ENCODE results near the gene ARHGAP18.

ARHGAP18 gene

GRCh38 chr6:129707882-129708495 is 2.0 kb downstream of the ARHGAP18 start:
- Histone ChIP-seq H3K27ac (ENCODE audit: low read depth, low read length) (peak overlapping the region; percentile 92), H3K4me1 (ENCODE audit: control insufficient read depth in 5 of 5, insufficient read depth in 5 of 5, low read length in 5 of 5) (peaks cover 4 to 37% (median 33%) of the 10 kb centered on the region in 5 donors), H3K9ac (ENCODE audit: low read length in 5 of 5) (peak overlapping the region; percentile 29 to 87 (median 63)), H3K4me3 (ENCODE audit: low read depth in 1 of 5, low read length in 5 of 5) (peak overlapping the region; percentile 74 to 99 (median 90)), H3K36me3 (ENCODE audit: control insufficient read depth in 5 of 5, insufficient read depth in 5 of 5, low read length in 5 of 5) (peaks cover 0 to 2% (median 0%) of the 10 kb centered on the region in 5 donors), H3K27me3 (ENCODE audit: control insufficient read depth in 5 of 5, insufficient read depth in 4 of 5, low read length in 5 of 5) (peaks cover 0 to 3% (median 0%) of the 10 kb centered on the region in 5 donors), H3K9me3 (ENCODE audit: control insufficient read depth in 5 of 5, low read length in 5 of 5) (no peaks in the 10 kb centered on the region)

- H3K4me3 ChIP-seq (ENCODE audit: low read depth in 1 of 5, low read length in 5 of 5): peak overlapping the region in 2 of 5 donors; percentile 74 to 83
- H3K27ac ChIP-seq (ENCODE audit: low read depth, low read length): no peak overlapping the region
- H3K36me3 ChIP-seq (ENCODE audit: control insufficient read depth in 5 of 5, insufficient read depth in 5 of 5, low read length in 5 of 5): peaks cover 0 to 2% (median 0%) of the 10 kb centered on the region in 5 donors
- no peak overlapping the region for H3K9ac ChIP-seq (ENCODE audit: low read length in 5 of 5)
- H3K4me1 ChIP-seq (ENCODE audit: control insufficient read depth in 5 of 5, insufficient read depth in 5 of 5, low read length in 5 of 5): peaks cover 4 to 44% (median 40%) of the 10 kb centered on the region in 5 donors
- peaks cover 0 to 3% (median 0%) of the 10 kb centered on the region in 5 donors for H3K27me3 ChIP-seq (ENCODE audit: control insufficient read depth in 5 of 5, insufficient read depth in 4 of 5, low read length in 5 of 5)
- H3K9me3 ChIP-seq (ENCODE audit: control insufficient read depth in 5 of 5, low read length in 5 of 5): no peaks in the 10 kb centered on the region
Observed at GRCh38 chr6:129707028-129707427, 2.9 kb downstream of the ARHGAP18 start.

- peaks cover 7 to 43% (median 41%) of the 10 kb centered on the region in 5 donors for H3K4me1 ChIP-seq (ENCODE audit: control insufficient read depth in 5 of 5, insufficient read depth in 5 of 5, low read length in 5 of 5)
- peaks cover 0 to 2% (median 0%) of the 10 kb centered on the region in 5 donors for H3K36me3 ChIP-seq (ENCODE audit: control insufficient read depth in 5 of 5, insufficient read depth in 5 of 5, low read length in 5 of 5)
- no peak overlapping the region for H3K27ac ChIP-seq (ENCODE audit: low read depth, low read length)
- no peaks in the 10 kb centered on the region for H3K9me3 ChIP-seq (ENCODE audit: control insufficient read depth in 5 of 5, low read length in 5 of 5)
- no peak overlapping the region for H3K4me3 ChIP-seq (ENCODE audit: low read depth in 1 of 5, low read length in 5 of 5)
- no peak overlapping the region for H3K9ac ChIP-seq (ENCODE audit: low read length in 5 of 5)
- peaks cover 0 to 3% (median 0%) of the 10 kb centered on the region in 5 donors for H3K27me3 ChIP-seq (ENCODE audit: control insufficient read depth in 5 of 5, insufficient read depth in 4 of 5, low read length in 5 of 5)
Observed at GRCh38 chr6:129705212-129705611, 4.8 kb downstream of the ARHGAP18 start.

- no peaks in the 10 kb centered on the region for H3K9me3 ChIP-seq (ENCODE audit: control insufficient read depth in 5 of 5, low read length in 5 of 5)
- H3K27me3 ChIP-seq (ENCODE audit: control insufficient read depth in 5 of 5, insufficient read depth in 4 of 5, low read length in 5 of 5): no peaks in the 10 kb centered on the region
- H3K9ac ChIP-seq (ENCODE audit: low read length in 5 of 5): no peak overlapping the region
- H3K4me1 ChIP-seq (ENCODE audit: control insufficient read depth in 5 of 5, insufficient read depth in 5 of 5, low read length in 5 of 5): peaks cover 3 to 48% (median 37%) of the 10 kb centered on the region in 5 donors
- no peak overlapping the region for H3K27ac ChIP-seq (ENCODE audit: low read depth, low read length)
- no peak overlapping the region for H3K4me3 ChIP-seq (ENCODE audit: low read depth in 1 of 5, low read length in 5 of 5)
- peaks cover 0 to 2% (median 0%) of the 10 kb centered on the region in 5 donors for H3K36me3 ChIP-seq (ENCODE audit: control insufficient read depth in 5 of 5, insufficient read depth in 5 of 5, low read length in 5 of 5)
Observed at GRCh38 chr6:129704708-129705107, 5.3 kb downstream of the ARHGAP18 start.

- Histone ChIP-seq H3K36me3 (ENCODE audit: control insufficient read depth in 5 of 5, insufficient read depth in 5 of 5, low read length in 5 of 5) (peaks cover 0 to 2% (median 0%) of the 10 kb centered on the region in 5 donors), H3K27ac (ENCODE audit: low read depth, low read length) (peak overlapping the region; percentile 38), H3K9me3 (ENCODE audit: control insufficient read depth in 5 of 5, low read length in 5 of 5) (no peaks in the 10 kb centered on the region), H3K4me1 (ENCODE audit: control insufficient read depth in 5 of 5, insufficient read depth in 5 of 5, low read length in 5 of 5) (peaks cover 3 to 34% (median 16%) of the 10 kb centered on the region in 5 donors), H3K4me3 (ENCODE audit: low read depth in 1 of 5, low read length in 5 of 5) (peak overlapping the region in 1 of 5 donors; percentile 12), H3K9ac (ENCODE audit: low read length in 5 of 5) (no peak overlapping the region), H3K27me3 (ENCODE audit: control insufficient read depth in 5 of 5, insufficient read depth in 4 of 5, low read length in 5 of 5) (no peaks in the 10 kb centered on the region)
Observed at GRCh38 chr6:129701721-129702455, 8.1 kb downstream of the ARHGAP18 start.

GRCh38 chr6:129700666-129701065 is 9.3 kb downstream of the ARHGAP18 start:
- H3K36me3 ChIP-seq (ENCODE audit: control insufficient read depth in 5 of 5, insufficient read depth in 5 of 5, low read length in 5 of 5): peaks cover 0 to under 1% (median 0%) of the 10 kb centered on the region in 5 donors
- no peaks in the 10 kb centered on the region for H3K9me3 ChIP-seq (ENCODE audit: control insufficient read depth in 5 of 5, low read length in 5 of 5)
- H3K27ac ChIP-seq (ENCODE audit: low read depth, low read length): no peak overlapping the region
- no peak overlapping the region for H3K4me3 ChIP-seq (ENCODE audit: low read depth in 1 of 5, low read length in 5 of 5)
- H3K9ac ChIP-seq (ENCODE audit: low read length in 5 of 5): no peak overlapping the region
- peaks cover 3 to 44% (median 16%) of the 10 kb centered on the region in 5 donors for H3K4me1 ChIP-seq (ENCODE audit: control insufficient read depth in 5 of 5, insufficient read depth in 5 of 5, low read length in 5 of 5)
- H3K27me3 ChIP-seq (ENCODE audit: control insufficient read depth in 5 of 5, insufficient read depth in 4 of 5, low read length in 5 of 5): no peaks in the 10 kb centered on the region

- Histone ChIP-seq H3K4me1 (ENCODE audit: control insufficient read depth in 5 of 5, insufficient read depth in 5 of 5, low read length in 5 of 5) (peaks cover 3 to 43% (median 16%) of the 10 kb centered on the region in 5 donors), H3K36me3 (ENCODE audit: control insufficient read depth in 5 of 5, insufficient read depth in 5 of 5, low read length in 5 of 5) (no peaks in the 10 kb centered on the region), H3K27ac (ENCODE audit: low read depth, low read length) (no peak overlapping the region), H3K27me3 (ENCODE audit: control insufficient read depth in 5 of 5, insufficient read depth in 4 of 5, low read length in 5 of 5) (no peaks in the 10 kb centered on the region), H3K4me3 (ENCODE audit: low read depth in 1 of 5, low read length in 5 of 5) (no peak overlapping the region), H3K9ac (ENCODE audit: low read length in 5 of 5) (no peak overlapping the region), H3K9me3 (ENCODE audit: control insufficient read depth in 5 of 5, low read length in 5 of 5) (no peaks in the 10 kb centered on the region)
Observed at GRCh38 chr6:129699659-129700058, 10.3 kb downstream of the ARHGAP18 start.

GRCh38 chr6:129698430-129698829 is 11.5 kb downstream of the ARHGAP18 start:
- Histone ChIP-seq H3K4me1 (ENCODE audit: control insufficient read depth in 5 of 5, insufficient read depth in 5 of 5, low read length in 5 of 5) (peaks cover 3 to 39% (median 12%) of the 10 kb centered on the region in 5 donors), H3K36me3 (ENCODE audit: control insufficient read depth in 5 of 5, insufficient read depth in 5 of 5, low read length in 5 of 5) (no peaks in the 10 kb centered on the region), H3K4me3 (ENCODE audit: low read depth in 1 of 5, low read length in 5 of 5) (no peak overlapping the region), H3K27me3 (ENCODE audit: control insufficient read depth in 5 of 5, insufficient read depth in 4 of 5, low read length in 5 of 5) (no peaks in the 10 kb centered on the region), H3K27ac (ENCODE audit: low read depth, low read length) (no peak overlapping the region), H3K9ac (ENCODE audit: low read length in 5 of 5) (no peak overlapping the region), H3K9me3 (ENCODE audit: control insufficient read depth in 5 of 5, low read length in 5 of 5) (no peaks in the 10 kb centered on the region)

- Histone ChIP-seq H3K27me3 (ENCODE audit: control insufficient read depth in 5 of 5, insufficient read depth in 4 of 5, low read length in 5 of 5) (no peaks in the 10 kb centered on the region), H3K4me1 (ENCODE audit: control insufficient read depth in 5 of 5, insufficient read depth in 5 of 5, low read length in 5 of 5) (peaks cover 3 to 36% (median 10%) of the 10 kb centered on the region in 5 donors), H3K27ac (ENCODE audit: low read depth, low read length) (no peak overlapping the region), H3K36me3 (ENCODE audit: control insufficient read depth in 5 of 5, insufficient read depth in 5 of 5, low read length in 5 of 5) (no peaks in the 10 kb centered on the region), H3K9me3 (ENCODE audit: control insufficient read depth in 5 of 5, low read length in 5 of 5) (no peaks in the 10 kb centered on the region), H3K9ac (ENCODE audit: low read length in 5 of 5) (no peak overlapping the region), H3K4me3 (ENCODE audit: low read depth in 1 of 5, low read length in 5 of 5) (no peak overlapping the region)
Observed at GRCh38 chr6:129697788-129698187, 12.2 kb downstream of the ARHGAP18 start.

GRCh38 chr6:129696843-129697242 is 13.1 kb downstream of the ARHGAP18 start:
- no peaks in the 10 kb centered on the region for H3K36me3 ChIP-seq (ENCODE audit: control insufficient read depth in 5 of 5, insufficient read depth in 5 of 5, low read length in 5 of 5)
- H3K4me3 ChIP-seq (ENCODE audit: low read depth in 1 of 5, low read length in 5 of 5): no peak overlapping the region
- H3K4me1 ChIP-seq (ENCODE audit: control insufficient read depth in 5 of 5, insufficient read depth in 5 of 5, low read length in 5 of 5): peaks cover 2 to 35% (median 3%) of the 10 kb centered on the region in 5 donors
- H3K27ac ChIP-seq (ENCODE audit: low read depth, low read length): no peak overlapping the region
- H3K9me3 ChIP-seq (ENCODE audit: control insufficient read depth in 5 of 5, low read length in 5 of 5): no peaks in the 10 kb centered on the region
- H3K9ac ChIP-seq (ENCODE audit: low read length in 5 of 5): no peak overlapping the region
- H3K27me3 ChIP-seq (ENCODE audit: control insufficient read depth in 5 of 5, insufficient read depth in 4 of 5, low read length in 5 of 5): no peaks in the 10 kb centered on the region

Measured in subcutaneous abdominal adipose tissue (tissue), 5 donors.